Measurements from ENCODE around the gene MGAT4B. TPM values are rescaled to one million over a fixed set of nuclear protein-coding genes. Genes with fewer than 3 reads are reported as not detected.

Gene MGAT4B
- total and polyA plus RNA-seq, 2 of the 13 experiments (the other 11 are each of a cell fraction or from before 2014, with no cell fraction given): 93.5 to 130 TPM

DNA sequence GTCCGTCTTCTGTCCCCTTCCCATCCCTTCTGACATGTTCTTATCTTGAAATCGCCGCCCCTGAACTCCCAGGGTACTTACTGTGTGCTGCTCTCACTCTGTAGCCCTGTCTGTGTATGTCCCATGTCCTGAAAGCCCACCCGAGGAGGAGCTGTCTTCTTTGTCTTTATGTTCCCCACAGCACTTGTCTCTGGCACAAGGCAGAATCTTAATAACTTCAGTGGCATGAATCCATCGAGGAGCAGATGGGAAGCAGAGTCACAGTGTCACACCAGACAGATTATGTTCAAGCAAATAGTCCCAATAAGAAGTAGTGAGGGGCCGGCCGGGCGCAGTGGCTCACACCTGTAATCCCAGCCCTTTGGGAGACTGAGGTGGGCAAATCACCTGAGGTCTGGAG is 42.6 kb downstream of the MGAT4B start:
- WGBS (ENCODE audit: low lambda C conversion rate): 87% methylated on average over 8 of the region's 8 CpGs
- TF ChIP-seq, protein P1, sequence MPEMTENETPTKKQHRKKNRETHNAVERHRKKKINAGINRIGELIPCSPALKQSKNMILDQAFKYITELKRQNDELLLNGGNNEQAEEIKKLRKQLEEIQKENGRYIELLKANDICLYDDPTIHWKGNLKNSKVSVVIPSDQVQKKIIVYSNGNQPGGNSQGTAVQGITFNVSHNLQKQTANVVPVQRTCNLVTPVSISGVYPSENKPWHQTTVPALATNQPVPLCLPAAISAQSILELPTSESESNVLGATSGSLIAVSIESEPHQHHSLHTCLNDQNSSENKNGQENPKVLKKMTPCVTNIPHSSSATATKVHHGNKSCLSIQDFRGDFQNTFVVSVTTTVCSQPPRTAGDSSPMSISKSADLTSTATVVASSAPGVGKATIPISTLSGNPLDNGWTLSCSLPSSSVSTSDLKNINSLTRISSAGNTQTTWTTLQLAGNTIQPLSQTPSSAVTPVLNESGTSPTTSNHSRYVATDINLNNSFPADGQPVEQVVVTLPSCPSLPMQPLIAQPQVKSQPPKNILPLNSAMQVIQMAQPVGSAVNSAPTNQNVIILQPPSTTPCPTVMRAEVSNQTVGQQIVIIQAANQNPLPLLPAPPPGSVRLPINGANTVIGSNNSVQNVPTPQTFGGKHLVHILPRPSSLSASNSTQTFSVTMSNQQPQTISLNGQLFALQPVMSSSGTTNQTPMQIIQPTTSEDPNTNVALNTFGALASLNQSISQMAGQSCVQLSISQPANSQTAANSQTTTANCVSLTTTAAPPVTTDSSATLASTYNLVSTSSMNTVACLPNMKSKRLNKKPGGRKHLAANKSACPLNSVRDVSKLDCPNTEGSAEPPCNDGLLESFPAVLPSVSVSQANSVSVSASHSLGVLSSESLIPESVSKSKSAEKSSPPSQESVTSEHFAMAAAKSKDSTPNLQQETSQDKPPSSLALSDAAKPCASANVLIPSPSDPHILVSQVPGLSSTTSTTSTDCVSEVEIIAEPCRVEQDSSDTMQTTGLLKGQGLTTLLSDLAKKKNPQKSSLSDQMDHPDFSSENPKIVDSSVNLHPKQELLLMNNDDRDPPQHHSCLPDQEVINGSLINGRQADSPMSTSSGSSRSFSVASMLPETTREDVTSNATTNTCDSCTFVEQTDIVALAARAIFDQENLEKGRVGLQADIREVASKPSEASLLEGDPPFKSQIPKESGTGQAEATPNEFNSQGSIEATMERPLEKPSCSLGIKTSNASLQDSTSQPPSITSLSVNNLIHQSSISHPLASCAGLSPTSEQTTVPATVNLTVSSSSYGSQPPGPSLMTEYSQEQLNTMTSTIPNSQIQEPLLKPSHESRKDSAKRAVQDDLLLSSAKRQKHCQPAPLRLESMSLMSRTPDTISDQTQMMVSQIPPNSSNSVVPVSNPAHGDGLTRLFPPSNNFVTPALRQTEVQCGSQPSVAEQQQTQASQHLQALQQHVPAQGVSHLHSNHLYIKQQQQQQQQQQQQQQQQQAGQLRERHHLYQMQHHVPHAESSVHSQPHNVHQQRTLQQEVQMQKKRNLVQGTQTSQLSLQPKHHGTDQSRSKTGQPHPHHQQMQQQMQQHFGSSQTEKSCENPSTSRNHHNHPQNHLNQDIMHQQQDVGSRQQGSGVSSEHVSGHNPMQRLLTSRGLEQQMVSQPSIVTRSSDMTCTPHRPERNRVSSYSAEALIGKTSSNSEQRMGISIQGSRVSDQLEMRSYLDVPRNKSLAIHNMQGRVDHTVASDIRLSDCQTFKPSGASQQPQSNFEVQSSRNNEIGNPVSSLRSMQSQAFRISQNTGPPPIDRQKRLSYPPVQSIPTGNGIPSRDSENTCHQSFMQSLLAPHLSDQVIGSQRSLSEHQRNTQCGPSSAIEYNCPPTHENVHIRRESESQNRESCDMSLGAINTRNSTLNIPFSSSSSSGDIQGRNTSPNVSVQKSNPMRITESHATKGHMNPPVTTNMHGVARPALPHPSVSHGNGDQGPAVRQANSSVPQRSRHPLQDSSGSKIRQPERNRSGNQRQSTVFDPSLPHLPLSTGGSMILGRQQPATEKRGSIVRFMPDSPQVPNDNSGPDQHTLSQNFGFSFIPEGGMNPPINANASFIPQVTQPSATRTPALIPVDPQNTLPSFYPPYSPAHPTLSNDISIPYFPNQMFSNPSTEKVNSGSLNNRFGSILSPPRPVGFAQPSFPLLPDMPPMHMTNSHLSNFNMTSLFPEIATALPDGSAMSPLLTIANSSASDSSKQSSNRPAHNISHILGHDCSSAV (CRISPR knock-in tag; IDR thresholded peaks at IDR 0.05; ENCODE audit: borderline replicate concordance): no peak
- TF ChIP-seq, protein P2, sequence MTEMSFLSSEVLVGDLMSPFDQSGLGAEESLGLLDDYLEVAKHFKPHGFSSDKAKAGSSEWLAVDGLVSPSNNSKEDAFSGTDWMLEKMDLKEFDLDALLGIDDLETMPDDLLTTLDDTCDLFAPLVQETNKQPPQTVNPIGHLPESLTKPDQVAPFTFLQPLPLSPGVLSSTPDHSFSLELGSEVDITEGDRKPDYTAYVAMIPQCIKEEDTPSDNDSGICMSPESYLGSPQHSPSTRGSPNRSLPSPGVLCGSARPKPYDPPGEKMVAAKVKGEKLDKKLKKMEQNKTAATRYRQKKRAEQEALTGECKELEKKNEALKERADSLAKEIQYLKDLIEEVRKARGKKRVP (CRISPR knock-in tag; IDR thresholded peaks at IDR 0.05): no peak
- TF ChIP-seq, protein P3, sequence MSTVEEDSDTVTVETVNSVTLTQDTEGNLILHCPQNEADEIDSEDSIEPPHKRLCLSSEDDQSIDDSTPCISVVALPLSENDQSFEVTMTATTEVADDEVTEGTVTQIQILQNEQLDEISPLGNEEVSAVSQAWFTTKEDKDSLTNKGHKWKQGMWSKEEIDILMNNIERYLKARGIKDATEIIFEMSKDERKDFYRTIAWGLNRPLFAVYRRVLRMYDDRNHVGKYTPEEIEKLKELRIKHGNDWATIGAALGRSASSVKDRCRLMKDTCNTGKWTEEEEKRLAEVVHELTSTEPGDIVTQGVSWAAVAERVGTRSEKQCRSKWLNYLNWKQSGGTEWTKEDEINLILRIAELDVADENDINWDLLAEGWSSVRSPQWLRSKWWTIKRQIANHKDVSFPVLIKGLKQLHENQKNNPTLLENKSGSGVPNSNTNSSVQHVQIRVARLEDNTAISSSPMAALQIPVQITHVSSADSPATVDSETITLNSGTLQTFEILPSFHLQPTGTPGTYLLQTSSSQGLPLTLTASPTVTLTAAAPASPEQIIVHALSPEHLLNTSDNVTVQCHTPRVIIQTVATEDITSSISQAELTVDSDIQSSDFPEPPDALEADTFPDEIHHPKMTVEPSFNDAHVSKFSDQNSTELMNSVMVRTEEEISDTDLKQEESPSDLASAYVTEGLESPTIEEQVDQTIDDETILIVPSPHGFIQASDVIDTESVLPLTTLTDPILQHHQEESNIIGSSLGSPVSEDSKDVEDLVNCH (CRISPR knock-in tag; IDR thresholded peaks at IDR 0.05): no peak
- no peak for TF ChIP-seq KDM2A (CRISPR knock-in tag; IDR thresholded peaks at IDR 0.05; ENCODE audit: borderline replicate concordance, low read depth)
- TF ChIP-seq ARID2 (CRISPR knock-in tag; IDR thresholded peaks at IDR 0.05; ENCODE audit: borderline replicate concordance): no peak
- no peak for TF ChIP-seq ZNF652 (CRISPR knock-in tag; IDR thresholded peaks at IDR 0.05; ENCODE audit: borderline replicate concordance, low read depth)
- TF ChIP-seq ZNF510 (CRISPR knock-in tag; IDR thresholded peaks at IDR 0.05; ENCODE audit: low read depth): no peak
- TF ChIP-seq ZNF766 (CRISPR knock-in tag; IDR thresholded peaks at IDR 0.05; ENCODE audit: borderline replicate concordance): no peak
- TF ChIP-seq CBX1 (IDR thresholded peaks at IDR 0.05; ENCODE audit: low read depth): no peak
- TF ChIP-seq PHB2 (IDR thresholded peaks at IDR 0.05; ENCODE audit: partially characterized antibody): no peak
- TF ChIP-seq PHF8 (CRISPR knock-in tag; IDR thresholded peaks at IDR 0.05): no peak
- TF ChIP-seq RBAK (CRISPR knock-in tag; IDR thresholded peaks at IDR 0.05): no peak
- TF ChIP-seq REXO4 (CRISPR knock-in tag; IDR thresholded peaks at IDR 0.05; ENCODE audit: borderline replicate concordance): no peak
- TF ChIP-seq ZNF557 (CRISPR knock-in tag; IDR thresholded peaks at IDR 0.05): no peak

More for the DNA sequence above, 42.6 kb downstream of the MGAT4B start:
- Histone ChIP-seq H3K79me2 (ENCODE audit: insufficient read depth, low read length) (peaks cover 53% of the 10 kb centered on the region), H3K4me1 (ENCODE audit: insufficient read depth, low read length) (peaks cover 27% of the 10 kb centered on the region), H3K4me2 (ENCODE audit: low read depth, low read length) (no peak overlapping the region), H3K9ac (ENCODE audit: insufficient read depth, low read depth, low read length) (no peak overlapping the region), H3K9me3 (ENCODE audit: low read length) (no peaks in the 10 kb centered on the region), H3K4me3 (replicated peaks in 1 of 3; ENCODE audit: insufficient read depth in 1 of 3, low read depth in 2 of 3, low read length in 3 of 3) (no peak overlapping the region), H2AFZ (ENCODE audit: low read length) (no peak overlapping the region), H3K27ac (ENCODE audit: extremely low read length, insufficient read depth, low read length) (no peak overlapping the region), H4K20me1 (ENCODE audit: insufficient read depth, low read length) (peaks cover 29% of the 10 kb centered on the region), H3K36me3 (replicated peaks in 1 of 2; ENCODE audit: control insufficient read depth in 1 of 2, insufficient read depth in 2 of 2, low read length in 2 of 2) (peaks cover 19 to 43% of the 10 kb centered on the region in 2 experiments), H3K27me3 (ENCODE audit: control insufficient read depth in 1 of 2, insufficient read depth in 2 of 2, low read length in 2 of 2) (no peaks in the 10 kb centered on the region)
- DNase-seq (ENCODE audit: low spot score): no peak
- in situ Hi-C loops (cut with HindIII; ENCODE audit: extremely low pct_ligation_motif_present, low pct_unique_long_range_greater_than_20kb): loop anchor here (25.0 kb wide), 1 partner anchor 323 kb away; no protein-coding TSS in a partner anchor
- no peak for ATAC-seq
- BruUV-seq (replicated peaks): no TSS peak
- intact Hi-C loops (cut with micrococcal nuclease; ENCODE audit: unreplicated experiment): loop anchor here (10.0 kb wide), 1 partner anchor 141 kb away; the partner anchor contains the start of gene TBC1D9B
- FAIRE-seq: no peak
- POLR2A ChIA-PET: interaction anchor here (1.4 to 2.6 kb wide), 2 partner anchors 32 to 68 kb away, joined by 5 to 11 read pairs; partner anchors contain the start of gene MAML1
- CTCF ChIA-PET (ENCODE audit: low intra/inter-chr PET ratio, low total read pairs): interaction anchor here (1.9 kb wide), 1 partner anchor 32 kb away, joined by 11 read pairs; no protein-coding TSS in a partner anchor

Measured in HepG2 (cell line).